GM21529 (cell line): ENCODE data around the gene CNR2.
"Not testable (repeated sequence)": the region's sequence is repeated elsewhere in the genome, so short reads cannot be mapped to it uniquely, and the experiment has no call there.

ENCODE experiments used
- ATAC-seq: cut with Tn5 transposase; IDR thresholded peaks from one replicate; pipeline ENCODE4 v1.9.1; 2021; ENCODE audit not compliant: unreplicated experiment

The CNR2 gene

GRCh38 chr1:23913212-23913880 lies at the start of gene CNR2:
Gene CNR2 (minus strand): TSS chr1:23913362. CDS start chr1:23875617, 37,745 bp downstream.
- ATAC-seq = no peak

- ATAC-seq = no peak
These were observed 47.3 kb upstream of the CNR2 start for GRCh38 chr1:23960291-23961020.

- peak; percentile 71 for ATAC-seq
These were observed 46.5 kb upstream of the CNR2 start, which contains the start of gene PNRC2 for GRCh38 chr1:23959461-23960290. Gene PNRC2 (plus strand): TSS chr1:23959828. CDS start chr1:23961458, 1,630 bp downstream.

GRCh38 chr1:23958810-23959460 lies 45.8 kb upstream of the CNR2 start:
- peak; percentile 70 for ATAC-seq

GRCh38 chr1:23958040-23958809 lies 45.1 kb upstream of the CNR2 start:
- ATAC-seq = not testable (repeated sequence)

GRCh38 chr1:23957096-23957495 lies 43.9 kb upstream of the CNR2 start:
- ATAC-seq = no peak

- no peak for ATAC-seq
These were observed 39.9 kb upstream of the CNR2 start for GRCh38 chr1:23953020-23953419.

- no peak for ATAC-seq
These were observed 34.2 kb upstream of the CNR2 start for GRCh38 chr1:23947366-23947765.

- no peak for ATAC-seq
These were observed 23.5 kb upstream of the CNR2 start for GRCh38 chr1:23936481-23937176.

GRCh38 chr1:23931491-23931880 lies 18.3 kb upstream of the CNR2 start:
- ATAC-seq = no peak

- ATAC-seq = no peak
These were observed 17.8 kb upstream of the CNR2 start for GRCh38 chr1:23930861-23931490.

GRCh38 chr1:23930270-23930669 lies 17.1 kb upstream of the CNR2 start:
- ATAC-seq = no peak

GRCh38 chr1:23928789-23929188 lies 15.6 kb upstream of the CNR2 start:
- ATAC-seq = no peak

GRCh38 chr1:23927097-23927496 lies 13.9 kb upstream of the CNR2 start:
- ATAC-seq = no peak

GRCh38 chr1:23925279-23925678 lies 12.1 kb upstream of the CNR2 start:
- no peak for ATAC-seq

GRCh38 chr1:23924601-23925000 lies 11.4 kb upstream of the CNR2 start:
- ATAC-seq = no peak

- ATAC-seq = no peak
These were observed 10.7 kb upstream of the CNR2 start for GRCh38 chr1:23923592-23924499.

- no peak for ATAC-seq
These were observed 9.3 kb upstream of the CNR2 start for GRCh38 chr1:23922321-23922943.
